DND-41 (cell line): Measurements from ENCODE around the gene NGFR.
A peak's percentile ranks its signal among the peaks of the same experiment; 100 is the strongest.

Experiments
- ATAC-seq: fragments of 200-7000 bp; cut with Tn5 transposase; 3 replicates; pipeline ENCODE4 v1.9.1; 2021; ENCODE audit warnings: low read depth; ENCODE audit not compliant: insufficient read depth
- DNase-seq: peaks from one replicate; pipeline ENCODE4 v3.0.0-alpha.2; 2020
- H2AFZ ChIP-seq: 2 replicates; pipeline ENCODE4 v1.6.0; 2012; ENCODE audit warnings: low read depth, low read length
- H3K27ac ChIP-seq: 2 replicates; pipeline ENCODE4 v1.5.1; 2012; ENCODE audit warnings: low read length, inconsistent platforms
- H3K27me3 ChIP-seq: fragments of 200-600 bp; sonication (generic); 2 replicates; pipeline ENCODE4 v1.6.0; 2012; ENCODE audit warnings: low read length, mild to moderate bottlenecking, inconsistent platforms; ENCODE audit not compliant: insufficient read depth, poor library complexity
- H3K36me3 ChIP-seq: 2 replicates; pipeline ENCODE4 v1.5.1; 2012; ENCODE audit warnings: low read length, inconsistent platforms; ENCODE audit not compliant: insufficient read depth
- H3K4me1 ChIP-seq: 2 replicates; pipeline ENCODE4 v1.5.1; 2012; ENCODE audit warnings: mild to moderate bottlenecking, low read length; ENCODE audit not compliant: insufficient read depth
- H3K4me2 ChIP-seq: 2 replicates; pipeline ENCODE4 v1.6.0; 2012; ENCODE audit warnings: mild to moderate bottlenecking, moderate library complexity, low read length, inconsistent platforms; ENCODE audit not compliant: insufficient read depth
- H3K4me3 ChIP-seq, 2 experiments: fragments of 200-600 bp in 1 of 2; shearing (Covaris generic) in 1 of 2; 2 replicates each; pipeline ENCODE4 v1.5.1; 2012 to 2016; ENCODE audit warnings: inconsistent platforms in 2 of 2, low read length in 2 of 2, mild to moderate bottlenecking in 2 of 2, low read depth in 1 of 2, moderate library complexity in 1 of 2
- H3K79me2 ChIP-seq: 2 replicates; pipeline ENCODE4 v1.6.0; 2012; ENCODE audit warnings: low read length, inconsistent platforms; ENCODE audit not compliant: insufficient read depth
- H3K9ac ChIP-seq: 2 replicates; pipeline ENCODE4 v1.6.0; 2012; ENCODE audit warnings: low read depth, mild to moderate bottlenecking, inconsistent platforms, low read length, moderate library complexity
- H3K9me3 ChIP-seq: 2 replicates; pipeline ENCODE4 v1.5.1; 2012; ENCODE audit warnings: low read length, moderate library complexity, mild to moderate bottlenecking, inconsistent platforms; ENCODE audit not compliant: insufficient read depth, severe bottlenecking
- H4K20me1 ChIP-seq: 2 replicates; pipeline ENCODE4 v1.6.0; 2012; ENCODE audit warnings: low read length; ENCODE audit not compliant: insufficient read depth
- EZH2 ChIP-seq: IDR thresholded peaks from 3 replicates; pipeline ENCODE4 v1.6.1; 2012; ENCODE audit warnings: borderline replicate concordance, low read depth, mild to moderate bottlenecking, moderate library complexity, low read length, inconsistent platforms; ENCODE audit not compliant: severe bottlenecking
- TF ChIP-seq, protein P1 (sequence below): IDR thresholded peaks from 2 replicates; pipeline ENCODE4 v1.5.1; 2012; ENCODE audit warnings: borderline replicate concordance, low read length, moderate library complexity, mild to moderate bottlenecking; ENCODE audit not compliant: poor library complexity, severe bottlenecking; ENCODE audit errors: extremely low read depth

Gene NGFR

DNA sequence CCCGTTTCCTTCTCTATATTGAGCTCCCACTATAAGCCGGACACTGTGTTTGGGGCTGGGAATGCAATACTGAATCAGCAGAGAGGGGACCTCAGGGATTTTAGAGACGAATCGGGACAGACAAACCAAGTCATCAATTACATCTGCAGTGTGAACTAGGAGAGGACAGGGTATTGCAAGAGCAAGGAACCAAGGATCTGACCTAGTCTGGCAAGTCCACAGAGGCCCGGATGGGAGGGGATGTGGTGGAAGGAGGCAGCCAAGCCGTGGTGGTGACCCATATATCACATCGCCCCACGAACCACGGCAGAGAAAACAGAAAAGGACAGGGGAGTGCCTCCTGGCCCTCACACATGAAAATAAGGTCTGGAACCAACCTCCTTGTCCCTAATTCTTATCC, 52.5 kb downstream of the NGFR start:
- DNase-seq, result no peak
- no peaks in the 10 kb centered on the region for H3K79me2 ChIP-seq
- H3K27me3 ChIP-seq, result no peaks in the 10 kb centered on the region
- no peaks in the 10 kb centered on the region for H3K9me3 ChIP-seq
- H4K20me1 ChIP-seq, result no peaks in the 10 kb centered on the region
- no peak overlapping the region for H3K27ac ChIP-seq
- no peak overlapping the region for H3K9ac ChIP-seq
- ATAC-seq, result no peak
- no peaks in the 10 kb centered on the region for H3K36me3 ChIP-seq
- H3K4me2 ChIP-seq, result no peak overlapping the region
- no peak overlapping the region for H2AFZ ChIP-seq
- no peak overlapping the region for H3K4me3 ChIP-seq
- H3K4me1 ChIP-seq, result no peaks in the 10 kb centered on the region
- TF ChIP-seq, protein P1, sequence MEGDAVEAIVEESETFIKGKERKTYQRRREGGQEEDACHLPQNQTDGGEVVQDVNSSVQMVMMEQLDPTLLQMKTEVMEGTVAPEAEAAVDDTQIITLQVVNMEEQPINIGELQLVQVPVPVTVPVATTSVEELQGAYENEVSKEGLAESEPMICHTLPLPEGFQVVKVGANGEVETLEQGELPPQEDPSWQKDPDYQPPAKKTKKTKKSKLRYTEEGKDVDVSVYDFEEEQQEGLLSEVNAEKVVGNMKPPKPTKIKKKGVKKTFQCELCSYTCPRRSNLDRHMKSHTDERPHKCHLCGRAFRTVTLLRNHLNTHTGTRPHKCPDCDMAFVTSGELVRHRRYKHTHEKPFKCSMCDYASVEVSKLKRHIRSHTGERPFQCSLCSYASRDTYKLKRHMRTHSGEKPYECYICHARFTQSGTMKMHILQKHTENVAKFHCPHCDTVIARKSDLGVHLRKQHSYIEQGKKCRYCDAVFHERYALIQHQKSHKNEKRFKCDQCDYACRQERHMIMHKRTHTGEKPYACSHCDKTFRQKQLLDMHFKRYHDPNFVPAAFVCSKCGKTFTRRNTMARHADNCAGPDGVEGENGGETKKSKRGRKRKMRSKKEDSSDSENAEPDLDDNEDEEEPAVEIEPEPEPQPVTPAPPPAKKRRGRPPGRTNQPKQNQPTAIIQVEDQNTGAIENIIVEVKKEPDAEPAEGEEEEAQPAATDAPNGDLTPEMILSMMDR, result no peak

DNA sequence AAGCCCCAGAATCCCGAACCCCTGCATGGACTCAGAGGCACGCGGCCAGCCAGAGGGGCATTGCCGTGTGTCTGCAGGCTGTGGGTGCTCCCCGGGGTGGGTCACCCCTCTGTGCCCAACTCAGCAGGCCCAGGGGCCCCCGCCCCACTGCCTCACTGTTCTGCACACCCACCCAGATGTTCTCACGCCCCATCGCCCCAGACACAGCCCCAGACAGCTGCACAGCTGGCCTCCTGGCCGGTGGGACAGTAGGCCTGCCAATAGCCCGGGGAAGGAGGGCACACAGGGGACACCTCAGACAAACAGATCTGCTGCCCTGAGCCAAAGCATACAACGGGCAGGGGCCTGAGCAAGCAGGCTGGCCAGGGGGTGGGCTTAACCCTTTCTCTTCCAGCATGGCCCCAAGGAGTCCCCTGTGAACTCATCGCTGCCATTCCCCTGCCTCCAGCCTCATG, 53.0 kb downstream of the NGFR start:
- ATAC-seq, result no peak

DNA sequence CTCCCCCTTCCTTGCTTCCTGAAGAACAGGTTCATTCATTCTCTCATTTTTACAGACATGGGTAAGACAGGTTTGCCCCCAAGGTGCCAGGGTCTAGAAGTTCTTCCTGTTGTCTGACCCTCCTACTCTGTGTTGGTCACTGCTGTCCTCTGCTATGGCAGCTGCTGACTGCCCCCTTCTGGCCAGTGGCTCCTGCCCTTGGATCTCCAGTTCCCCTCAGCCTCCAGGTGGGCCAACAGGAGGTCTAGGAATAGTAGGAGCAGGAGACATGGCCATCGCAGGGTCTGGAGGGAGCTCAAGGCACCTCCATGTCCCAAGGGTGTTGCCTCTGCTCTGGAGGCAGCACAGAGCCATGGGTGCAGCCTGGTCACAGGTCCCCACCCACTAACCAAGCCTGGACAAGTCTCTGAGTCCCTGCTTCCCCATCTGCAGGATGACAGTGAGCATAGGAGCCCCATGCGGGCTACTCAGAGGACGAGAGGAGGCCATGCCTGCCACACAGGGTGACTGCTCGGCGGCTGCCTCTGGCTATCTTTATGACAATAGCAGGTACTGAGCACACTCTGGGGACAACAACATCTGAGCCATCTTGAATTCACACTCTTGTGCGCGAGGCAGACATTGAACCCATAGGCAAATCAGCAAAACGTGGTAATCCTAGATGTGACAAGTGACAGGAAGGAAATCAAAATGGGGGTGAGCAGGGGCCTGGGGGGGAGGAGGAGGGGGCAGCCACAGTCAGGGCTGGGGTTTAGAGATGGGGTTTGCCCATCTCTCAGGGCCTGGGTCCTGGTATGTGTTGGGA, 53.6 kb downstream of the NGFR start:
- Histone ChIP-seq H3K9me3 (no peaks in the 10 kb centered on the region), H4K20me1 (no peaks in the 10 kb centered on the region), H3K4me1 (no peaks in the 10 kb centered on the region), H3K36me3 (no peaks in the 10 kb centered on the region), H3K9ac (no peak overlapping the region), H3K27ac (no peak overlapping the region), H3K4me3 (no peak overlapping the region), H3K79me2 (no peaks in the 10 kb centered on the region), H3K27me3 (no peaks in the 10 kb centered on the region), H2AFZ (no peak overlapping the region), H3K4me2 (no peak overlapping the region)
- no peak for TF ChIP-seq EZH2
- TF ChIP-seq, protein P1, result peak; percentile 30
- ATAC-seq (no peak), DNase-seq (no peak)

More for the DNA sequence above, 53.0 kb downstream of the NGFR start:
- Histone ChIP-seq H2AFZ (no peak overlapping the region), H3K4me2 (no peak overlapping the region), H3K36me3 (no peaks in the 10 kb centered on the region), H3K9me3 (no peaks in the 10 kb centered on the region), H3K27me3 (no peaks in the 10 kb centered on the region), H3K4me1 (no peaks in the 10 kb centered on the region), H3K9ac (no peak overlapping the region), H3K27ac (no peak overlapping the region), H3K79me2 (no peaks in the 10 kb centered on the region), H3K4me3 (no peak overlapping the region), H4K20me1 (no peaks in the 10 kb centered on the region)
- TF ChIP-seq, protein P1, result no peak
- TF ChIP-seq EZH2, result no peak
- no peak for DNase-seq
